Nucleus accumbens (tissue), 56 donors: ENCODE data around the gene BIN2.
A peak's percentile ranks its signal among the peaks of the same experiment; 100 is the strongest.

Experiments used
- DNase-seq, 56 donors: peaks; one replicate each; lab custom pipeline; 2025; lab: John Stamatoyannopoulos, UW

The BIN2 gene

DNA sequence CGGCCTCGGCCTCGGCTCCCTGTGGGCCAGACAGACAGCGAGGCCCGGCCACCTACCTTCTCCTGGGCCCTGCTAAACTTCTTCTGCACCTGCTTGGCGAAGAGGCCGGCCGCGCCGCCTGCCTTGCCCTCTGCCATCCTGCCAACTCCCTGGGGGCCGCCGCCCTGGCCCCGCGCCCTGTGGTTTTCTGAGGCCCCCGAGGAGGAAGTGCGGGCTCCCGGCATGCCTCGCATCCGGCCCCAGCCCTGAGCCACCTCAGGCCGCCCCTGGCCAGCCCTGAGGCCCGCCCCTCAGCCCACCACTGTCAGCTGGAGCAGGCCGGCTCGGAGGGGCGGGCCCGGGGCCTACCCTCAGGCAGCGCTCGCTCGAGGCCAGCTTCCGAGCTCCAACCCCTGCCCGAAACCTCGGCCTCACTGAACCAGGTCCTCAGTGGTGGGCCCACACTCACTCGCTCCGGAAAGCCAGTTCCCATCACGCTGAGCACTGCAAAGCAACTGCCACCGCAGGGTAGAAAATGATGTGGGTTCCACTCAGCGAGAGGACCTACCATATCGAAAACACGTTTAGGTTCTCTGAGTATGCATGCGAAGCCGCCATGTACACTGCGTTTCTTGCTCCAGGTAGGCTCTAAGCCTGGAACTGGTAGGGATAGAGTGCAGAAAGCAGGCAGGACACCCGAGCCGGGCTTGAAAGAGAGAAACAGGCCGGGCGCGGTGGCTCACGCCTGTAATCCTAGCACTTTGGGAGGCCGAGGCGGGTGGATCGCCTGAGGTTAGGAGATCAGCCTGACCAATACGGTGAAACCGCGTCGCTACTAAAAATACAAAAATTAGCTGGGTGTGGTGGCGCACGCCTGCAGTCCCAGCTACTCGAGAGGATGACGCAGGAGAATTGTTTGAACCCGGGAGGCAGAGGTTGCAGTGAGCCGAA, at the start of gene BIN2:
Gene BIN2 (minus strand): TSS at position 209 of the 930 bp plus-strand sequence. CDS start 72 bp downstream, at position 137.
- DNase-seq, result peak in 13 of 56 donors; percentile 2 to 27 (median 8)

DNA sequence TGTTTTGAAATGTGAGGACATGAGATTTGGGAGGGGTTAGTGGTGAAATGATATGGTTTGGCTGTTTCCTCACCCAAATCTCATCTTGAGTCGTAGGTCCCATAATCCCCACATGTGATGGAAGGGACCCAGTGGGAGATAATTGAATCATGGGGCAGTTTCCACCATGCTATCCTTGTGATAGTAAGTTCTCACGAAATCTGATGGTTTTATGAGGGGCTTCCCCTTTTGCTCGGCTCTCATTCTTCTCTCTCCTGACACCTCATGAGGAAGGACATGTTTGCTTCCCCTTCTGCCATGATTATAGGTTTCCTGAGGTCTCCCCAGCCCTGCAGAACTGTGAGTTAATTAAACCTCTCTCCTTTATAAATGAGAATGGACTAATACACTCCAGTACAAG, 49.2 kb upstream of the BIN2 start:
- no peak for DNase-seq

DNA sequence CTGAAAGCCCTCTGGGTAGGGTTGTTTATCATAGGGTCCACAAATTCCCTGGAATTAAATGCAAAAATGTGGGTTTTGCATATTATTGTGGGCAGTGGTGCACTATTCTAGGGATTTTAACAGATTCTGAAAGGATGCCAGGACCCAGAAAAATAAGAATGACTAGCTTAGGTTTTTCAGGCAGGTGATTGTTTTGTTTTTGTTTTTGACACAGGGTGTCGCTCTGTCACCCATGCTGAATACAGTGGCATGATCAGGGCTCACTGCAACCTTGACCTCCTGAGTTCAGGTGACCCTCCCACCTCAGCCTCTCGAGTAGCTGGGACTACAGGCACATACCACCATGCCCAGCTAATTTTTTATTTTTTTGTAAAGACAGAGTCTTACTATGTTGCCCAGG, 48.0 kb upstream of the BIN2 start:
- no peak for DNase-seq

DNA sequence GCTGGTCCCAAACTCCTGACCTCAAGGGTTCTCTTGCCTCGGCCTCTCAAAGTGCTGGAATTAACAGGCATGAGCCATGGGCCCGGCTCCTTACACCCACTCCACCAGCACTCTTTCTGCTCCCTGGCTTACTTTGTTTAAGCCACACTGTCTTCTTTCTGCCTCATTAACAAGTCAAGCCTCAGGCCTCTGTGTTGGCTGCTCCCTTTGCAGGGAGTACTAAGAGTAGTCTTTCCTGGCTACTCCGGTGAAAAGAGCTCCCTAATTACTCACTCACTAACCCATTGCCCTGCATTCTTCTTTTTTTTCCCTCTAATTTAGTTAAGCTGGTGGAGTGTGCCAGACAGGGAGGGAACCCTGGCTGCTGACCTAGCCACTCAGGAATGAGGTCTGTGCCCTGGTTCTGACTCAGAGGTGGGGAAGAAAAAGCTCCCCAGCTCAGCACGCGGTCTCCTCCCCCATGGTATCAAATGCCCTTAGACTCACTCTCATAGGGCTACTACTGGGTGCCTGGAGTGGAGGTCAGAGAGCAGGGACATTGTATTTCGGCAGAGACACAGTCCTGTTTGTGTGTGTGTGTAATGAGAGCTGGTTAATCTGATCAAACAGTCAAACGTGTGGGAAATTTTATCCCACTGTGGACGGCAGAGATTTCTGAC, 47.5 kb upstream of the BIN2 start:
- DNase-seq, result peak in 19 of 56 donors; percentile 10 to 80 (median 33)

DNA sequence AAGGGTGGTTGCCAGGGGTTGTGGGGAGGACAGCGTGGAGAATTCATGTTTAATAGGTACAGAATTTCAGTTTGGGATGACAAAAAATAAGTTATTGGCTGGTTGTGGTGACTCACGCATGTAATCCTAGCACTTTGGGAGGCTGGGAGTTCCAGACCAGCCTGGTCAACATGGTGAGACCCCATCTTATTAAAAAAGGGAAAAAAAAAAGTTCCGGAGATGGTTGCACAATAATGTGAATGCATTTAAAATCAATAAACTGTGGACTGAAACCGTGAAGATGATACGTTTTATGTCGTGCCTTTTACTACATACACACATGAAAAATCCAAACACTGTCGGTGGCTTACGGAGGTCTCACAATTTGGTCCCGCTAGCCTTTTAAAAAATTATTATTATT, 46.7 kb upstream of the BIN2 start:
- no peak for DNase-seq

DNA sequence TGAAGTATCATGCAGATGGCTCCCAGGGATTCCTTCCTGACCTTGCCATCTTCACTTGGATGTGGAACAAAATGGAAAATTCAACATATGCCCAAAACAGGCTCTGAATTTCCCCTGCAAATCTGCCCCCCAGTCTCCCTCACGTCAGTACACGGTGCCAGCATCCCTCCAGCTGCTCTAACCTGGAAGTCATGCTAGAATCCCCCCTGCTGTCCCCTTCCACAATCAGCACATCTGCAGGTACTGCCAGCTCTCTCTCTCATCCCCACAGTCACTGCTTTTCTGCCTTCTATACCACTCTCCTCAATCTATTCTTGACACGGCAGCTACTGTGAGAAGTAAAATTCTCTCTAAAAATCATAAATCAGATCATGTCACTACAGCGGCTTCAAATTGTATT, 45.6 kb upstream of the BIN2 start:
- no peak for DNase-seq

DNA sequence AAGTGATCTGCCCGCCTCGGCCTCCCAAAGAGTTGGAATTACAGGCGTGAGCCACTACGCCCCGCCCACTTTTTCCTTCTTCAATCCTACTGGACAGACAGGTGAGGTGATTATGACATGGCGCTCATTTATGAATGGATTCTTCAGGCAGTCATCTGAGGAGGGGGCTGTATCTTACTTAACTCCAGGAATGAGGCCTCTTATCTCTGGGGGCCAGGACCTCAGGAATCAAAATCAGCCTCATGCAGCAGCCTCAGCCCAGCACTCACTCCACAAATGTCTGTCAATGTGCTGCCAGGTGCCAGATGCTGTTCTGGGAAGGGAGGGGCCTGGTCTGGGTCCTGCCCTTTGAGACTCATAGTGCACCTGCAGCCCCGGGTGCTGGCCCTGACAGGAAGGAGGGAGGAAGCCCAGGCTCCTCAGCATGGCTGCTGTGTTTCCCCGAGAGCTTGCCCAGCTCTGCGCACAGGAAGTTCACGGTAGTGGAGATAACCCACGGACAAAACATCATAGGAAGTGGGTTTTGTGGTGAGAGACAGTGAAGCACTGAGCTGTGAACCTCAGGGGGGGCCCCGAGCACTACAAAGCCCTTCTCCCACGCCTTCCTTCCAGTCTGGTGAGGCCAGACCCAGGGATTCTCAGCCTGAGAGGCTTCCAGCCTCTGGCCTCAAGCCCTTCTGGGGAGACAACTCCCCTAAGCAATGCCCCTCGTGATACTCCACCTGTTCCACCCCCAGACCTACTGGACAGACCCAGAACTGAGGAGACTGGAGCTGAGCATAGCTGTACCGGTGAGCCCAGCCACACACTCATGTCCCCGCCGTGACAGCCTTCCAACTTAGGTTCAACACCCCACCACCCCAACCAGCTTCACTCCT, 44.9 kb upstream of the BIN2 start:
- peak in 3 of 56 donors; percentile 13 to 26 (median 19) for DNase-seq

DNA sequence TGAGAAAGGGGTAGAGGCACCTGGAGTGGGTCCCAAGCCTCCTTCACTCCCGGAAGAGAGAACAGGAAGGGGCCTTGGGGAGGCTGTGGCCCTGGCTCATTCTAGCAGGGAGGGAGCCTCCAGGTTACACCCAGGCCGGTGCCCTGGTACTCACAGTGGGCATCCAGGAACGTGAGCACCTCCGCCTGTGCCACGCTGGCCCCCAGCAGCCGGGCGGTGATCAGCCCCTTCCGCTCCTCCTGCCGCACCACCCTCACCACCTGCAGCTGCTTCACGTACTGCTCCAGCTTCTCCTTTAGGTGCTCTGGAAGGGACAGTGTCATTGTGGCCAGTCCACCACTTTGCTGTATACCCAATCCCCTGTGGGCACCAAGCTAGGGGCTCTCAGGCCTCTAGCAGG, 41.3 kb upstream of the BIN2 start:
- no peak for DNase-seq

DNA sequence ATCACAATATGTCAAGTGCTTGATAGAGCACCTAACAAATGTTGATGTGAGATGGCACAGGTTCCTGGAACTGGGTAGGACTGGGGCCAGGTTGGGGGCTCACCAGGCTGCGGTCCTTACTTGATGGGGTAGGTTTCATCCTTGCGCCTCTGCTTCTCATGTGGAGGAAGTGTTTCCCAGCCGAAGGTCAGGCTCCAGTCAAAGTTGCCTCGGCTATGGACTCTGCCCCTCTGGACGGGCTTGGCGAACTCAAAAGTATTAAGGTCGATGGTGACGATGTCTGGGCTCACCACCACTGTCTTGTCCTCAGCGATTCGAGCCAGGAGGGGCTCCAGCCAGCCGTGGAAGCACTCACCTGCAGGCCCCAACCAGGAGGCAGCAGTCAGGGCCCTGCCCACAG, 40.0 kb upstream of the BIN2 start:
- peak in 1 of 56 donors; percentile 11 for DNase-seq

DNA sequence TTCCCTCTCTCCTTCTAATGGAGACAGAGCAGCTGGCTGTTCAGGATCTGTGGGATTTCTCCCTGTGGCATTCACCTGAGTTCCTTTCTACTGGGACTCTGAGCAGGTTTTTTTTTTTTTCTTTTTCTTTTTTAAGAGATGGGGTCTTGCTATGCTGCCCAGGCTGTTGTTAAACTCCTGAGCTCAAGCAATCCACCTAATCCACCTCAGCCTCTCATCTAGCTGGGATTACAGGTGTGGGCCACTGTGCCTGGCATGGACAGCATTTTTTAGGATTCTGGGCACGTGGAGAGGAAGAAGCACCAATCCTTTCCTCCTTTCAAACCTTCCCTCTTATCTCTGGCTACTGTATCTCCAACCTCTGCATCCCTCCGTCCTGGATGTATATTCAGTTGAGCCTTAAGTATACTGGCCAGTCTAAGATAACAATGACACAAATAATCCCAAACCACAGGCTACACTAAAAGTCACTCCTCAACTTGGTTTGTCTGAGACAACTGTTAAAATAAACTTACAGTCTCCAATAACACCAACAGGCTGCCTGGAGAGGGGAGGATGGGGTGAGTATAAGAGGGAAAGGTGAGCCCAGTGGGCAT, 38.9 kb upstream of the BIN2 start:
- no peak for DNase-seq

DNA sequence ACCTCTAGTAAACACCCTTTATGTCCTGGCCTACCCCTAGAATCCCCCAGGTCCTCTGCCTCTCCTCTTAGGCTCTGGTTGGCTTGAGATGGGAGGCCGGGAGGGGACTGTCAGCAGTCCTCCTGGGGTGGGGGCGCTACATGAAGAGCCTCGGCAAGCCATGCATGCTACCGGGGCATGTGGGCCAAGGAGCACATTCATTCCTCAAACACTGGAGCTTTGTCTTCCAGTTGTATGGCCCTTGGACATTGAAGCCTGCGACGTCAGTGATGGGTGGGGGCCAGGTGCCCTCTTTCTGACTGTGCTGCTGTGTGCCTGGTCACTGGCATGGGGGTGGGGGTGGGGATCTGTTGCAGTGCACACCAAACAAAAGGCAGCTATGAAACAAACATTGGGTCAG, 38.3 kb upstream of the BIN2 start:
- DNase-seq, result peak in 53 of 56 donors; percentile 27 to 97 (median 81)

DNA sequence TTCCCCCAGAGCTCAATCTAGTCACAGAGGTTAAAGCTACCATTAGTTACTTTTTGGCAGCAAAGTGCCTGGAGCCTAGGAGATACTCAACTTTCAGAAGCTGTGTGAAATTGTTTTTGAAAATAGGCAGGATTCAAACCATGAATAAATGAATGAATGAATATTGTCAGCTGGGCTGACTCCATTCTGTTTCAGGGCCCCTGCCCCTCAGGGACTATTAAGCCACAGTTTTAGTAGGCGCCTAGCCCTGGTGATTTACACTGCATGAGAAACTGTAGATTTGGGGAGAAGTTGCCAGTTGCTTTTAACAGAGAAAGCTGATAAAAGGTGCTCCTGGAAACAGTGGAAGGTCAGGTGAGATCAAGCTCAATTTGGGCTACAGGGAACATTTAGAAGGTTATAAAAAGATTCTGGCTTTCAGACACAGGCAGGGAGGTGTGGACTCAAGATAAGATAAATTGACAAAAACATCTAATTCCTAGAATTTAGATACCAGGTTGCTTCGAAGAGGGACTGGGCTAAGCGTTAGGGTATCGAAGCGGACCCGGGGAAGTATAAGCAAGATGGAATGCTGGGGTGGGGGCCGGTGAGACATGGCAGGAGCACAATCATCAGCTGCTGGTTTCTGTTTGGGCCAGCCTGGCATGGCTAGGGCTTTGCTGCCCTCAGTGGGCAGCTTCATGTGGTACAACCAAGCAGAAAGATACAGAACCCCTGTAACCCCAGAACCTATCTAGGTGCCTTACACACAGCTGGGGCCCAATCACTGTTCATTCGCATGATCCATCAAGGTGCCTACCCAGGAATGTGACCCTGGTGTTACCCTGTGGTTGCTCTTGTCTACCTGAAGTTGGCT, 37.4 kb upstream of the BIN2 start:
- DNase-seq, result peak in 4 of 56 donors; percentile 19 to 35 (median 32)

DNA sequence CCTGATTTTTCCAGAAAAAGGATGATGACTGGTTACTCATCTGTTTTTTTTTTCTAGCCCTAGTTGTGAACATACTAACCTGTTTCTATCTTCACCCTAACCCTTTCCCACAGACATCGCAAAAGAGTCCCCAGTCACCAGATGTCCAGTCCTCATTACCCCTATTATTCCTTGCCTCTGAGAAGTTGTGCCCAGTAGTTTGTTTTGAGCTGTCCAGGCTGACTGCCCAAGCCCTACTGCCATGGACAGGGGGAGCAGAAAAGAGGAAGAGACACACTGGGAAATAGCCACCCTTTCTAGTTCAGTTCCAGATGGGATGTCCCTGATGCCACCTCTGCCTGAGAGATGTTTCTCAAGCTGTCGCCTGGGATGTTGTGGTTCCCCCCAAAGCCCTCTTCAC, 36.3 kb upstream of the BIN2 start:
- DNase-seq, result no peak

DNA sequence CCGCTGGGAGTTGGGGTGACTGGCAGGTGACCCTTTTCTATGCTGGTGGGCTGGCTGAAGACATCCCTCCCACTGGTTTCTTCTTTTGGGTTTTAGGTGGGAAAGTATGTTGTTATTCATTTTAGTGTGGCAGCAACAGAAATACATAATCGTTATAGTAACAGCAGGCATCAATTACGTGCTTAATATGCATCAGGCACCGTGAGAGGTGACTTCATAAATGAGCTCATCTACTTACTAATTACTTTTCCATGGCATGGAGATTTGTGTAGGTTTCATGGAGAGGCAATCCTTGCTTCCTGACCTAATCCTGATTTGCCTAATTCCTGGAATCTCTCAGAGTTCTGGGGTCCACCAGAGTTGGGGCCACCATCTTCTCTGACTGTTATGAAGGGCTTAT, 35.9 kb upstream of the BIN2 start:
- DNase-seq, result no peak

DNA sequence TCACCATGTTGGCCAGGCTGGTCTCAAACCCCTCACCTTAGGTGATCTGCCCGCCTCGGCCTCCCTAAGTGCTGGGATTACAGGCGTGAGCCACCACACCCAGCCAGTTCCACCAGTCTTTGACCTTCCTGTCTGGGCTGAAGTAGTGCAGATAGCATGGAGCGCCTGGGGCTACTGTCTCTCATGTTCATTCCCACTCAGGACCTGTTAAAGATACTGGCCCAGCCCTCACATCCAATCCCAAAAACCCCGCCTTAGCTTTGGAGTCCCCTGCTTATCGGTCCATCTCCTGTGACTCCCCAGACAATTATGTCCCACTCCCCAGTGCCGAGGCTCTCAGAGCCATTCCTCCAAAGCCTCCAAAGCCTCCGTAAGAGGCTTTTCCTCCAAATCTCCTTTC, 34.5 kb upstream of the BIN2 start:
- no peak for DNase-seq

DNA sequence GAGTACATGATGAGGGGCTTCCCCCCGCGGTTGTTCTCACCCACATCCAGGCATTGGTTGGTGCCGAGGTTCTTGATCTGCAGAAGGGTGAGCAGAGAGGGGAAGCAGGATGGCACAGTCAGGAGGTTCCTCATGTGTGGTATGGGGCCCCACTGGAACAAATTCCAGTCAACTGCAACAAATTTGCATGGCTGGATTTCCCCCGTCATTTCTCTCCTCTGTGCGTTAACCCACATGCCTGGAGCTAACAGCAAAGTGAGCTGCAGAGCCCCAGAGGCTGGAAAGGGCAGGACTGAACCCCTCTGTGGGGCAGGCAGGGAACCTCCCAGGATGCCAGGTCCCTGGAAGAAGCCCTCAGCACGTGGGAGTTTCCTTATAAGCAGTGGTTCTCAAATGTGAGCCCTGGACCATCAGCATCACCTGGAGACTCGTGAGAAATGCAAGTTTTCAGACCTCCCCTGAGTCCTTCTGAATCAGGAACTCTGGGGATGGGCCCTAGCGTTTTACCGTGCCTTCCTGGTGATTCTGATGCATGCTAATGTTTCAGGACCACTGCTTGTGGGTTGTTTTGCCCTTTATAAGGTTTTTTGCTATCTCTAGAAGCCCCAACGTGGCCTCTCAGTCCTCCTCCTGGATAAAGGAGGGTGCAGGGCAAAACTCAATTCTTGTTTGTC, 33.5 kb upstream of the BIN2 start:
- DNase-seq, result no peak

DNA sequence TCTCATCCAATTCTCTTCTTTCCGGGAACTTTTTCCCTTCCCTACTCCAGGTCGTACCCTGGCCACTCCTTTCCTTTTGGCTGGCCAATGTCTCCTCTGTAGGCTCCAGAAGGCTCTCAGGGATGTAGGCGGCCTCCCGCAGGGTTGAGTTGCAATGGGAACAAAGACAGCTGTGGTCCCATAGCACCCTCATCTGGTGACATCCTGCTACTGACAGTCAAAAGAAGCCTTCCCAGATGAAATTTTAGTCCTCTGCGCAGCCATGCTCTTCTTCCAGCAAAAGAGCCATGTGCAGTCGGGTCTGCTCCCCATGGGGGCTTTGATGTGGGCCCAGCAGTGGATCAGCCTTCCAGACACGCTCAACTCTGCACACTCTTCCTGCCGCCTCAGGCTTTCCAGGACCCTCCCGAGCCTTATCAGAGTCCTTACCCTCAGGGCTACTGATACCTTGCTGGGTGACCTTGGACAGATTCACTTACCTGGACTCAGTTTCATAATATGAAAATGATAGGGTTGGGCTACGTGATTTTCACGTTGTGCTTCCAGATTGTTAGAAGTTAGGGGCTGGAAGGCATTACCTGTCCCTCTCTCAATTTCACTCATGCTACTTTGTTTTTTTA, 28.0 kb upstream of the BIN2 start:
- DNase-seq, result peak in 43 of 56 donors; percentile 6 to 72 (median 32)

DNA sequence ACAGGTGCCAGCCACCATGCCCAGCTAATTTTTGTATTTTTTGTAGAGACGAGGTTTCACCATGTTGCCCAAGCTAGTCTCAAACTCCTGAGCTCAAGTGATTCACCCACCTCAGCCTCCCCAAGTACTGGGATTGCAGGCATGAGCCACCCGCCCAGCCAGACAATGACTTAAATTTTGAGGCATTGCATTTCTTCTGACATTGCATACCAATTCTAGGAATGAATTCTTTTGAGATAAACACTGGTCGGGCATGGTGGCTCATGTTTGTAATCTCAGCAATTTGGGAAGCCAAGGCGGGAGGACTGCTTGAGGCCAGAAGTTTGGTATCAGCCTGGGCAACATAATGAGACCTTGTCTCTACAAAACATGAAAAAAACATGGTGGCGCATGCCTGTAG, 25.1 kb upstream of the BIN2 start:
- no peak for DNase-seq
